Esophagus squamous epithelium (tissue), 4 donors: ENCODE data around the gene SLIT1.

ENCODE experiments used
- POLR2A ChIP-seq, 4 donors: fragments of 450-650 bp; IDR thresholded peaks; one replicate each; pipeline ENCODE4 v1.6.1; 2017; ENCODE audit warnings: antibody characterized with exemption in 4 of 4, mild to moderate bottlenecking in 4 of 4, moderate library complexity in 3 of 4
- TF ChIP-seq, protein P1 (sequence below), 6 experiments: fragments of 450-650 bp in 4 of 6; fragments of 200-600 bp in 2 of 6; sonication (generic) in 2 of 6; IDR thresholded peaks; one replicate each; pipeline ENCODE4 v1.5.1; 2016 to 2019; ENCODE audit warnings: antibody characterized with exemption in 6 of 6, mild to moderate bottlenecking in 4 of 6, moderate library complexity in 4 of 6

DNA sequence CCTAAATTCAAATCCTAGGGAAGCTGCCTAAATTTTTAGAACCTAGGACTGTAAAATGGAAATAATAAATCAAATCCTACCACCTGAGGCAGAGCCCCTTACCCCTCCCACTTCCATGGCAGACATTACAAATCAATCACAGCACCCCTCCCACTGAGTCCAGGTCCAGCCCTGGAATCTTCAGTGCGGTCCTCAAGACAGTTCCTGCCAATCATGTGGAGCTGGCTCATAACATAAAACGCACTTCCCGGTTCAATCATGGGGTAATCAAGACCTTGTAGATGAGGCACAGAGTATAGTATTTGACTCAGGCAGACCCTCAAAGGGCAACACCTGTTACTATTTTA, 157.0 kb downstream of the SLIT1 start:
- TF ChIP-seq, protein P1, sequence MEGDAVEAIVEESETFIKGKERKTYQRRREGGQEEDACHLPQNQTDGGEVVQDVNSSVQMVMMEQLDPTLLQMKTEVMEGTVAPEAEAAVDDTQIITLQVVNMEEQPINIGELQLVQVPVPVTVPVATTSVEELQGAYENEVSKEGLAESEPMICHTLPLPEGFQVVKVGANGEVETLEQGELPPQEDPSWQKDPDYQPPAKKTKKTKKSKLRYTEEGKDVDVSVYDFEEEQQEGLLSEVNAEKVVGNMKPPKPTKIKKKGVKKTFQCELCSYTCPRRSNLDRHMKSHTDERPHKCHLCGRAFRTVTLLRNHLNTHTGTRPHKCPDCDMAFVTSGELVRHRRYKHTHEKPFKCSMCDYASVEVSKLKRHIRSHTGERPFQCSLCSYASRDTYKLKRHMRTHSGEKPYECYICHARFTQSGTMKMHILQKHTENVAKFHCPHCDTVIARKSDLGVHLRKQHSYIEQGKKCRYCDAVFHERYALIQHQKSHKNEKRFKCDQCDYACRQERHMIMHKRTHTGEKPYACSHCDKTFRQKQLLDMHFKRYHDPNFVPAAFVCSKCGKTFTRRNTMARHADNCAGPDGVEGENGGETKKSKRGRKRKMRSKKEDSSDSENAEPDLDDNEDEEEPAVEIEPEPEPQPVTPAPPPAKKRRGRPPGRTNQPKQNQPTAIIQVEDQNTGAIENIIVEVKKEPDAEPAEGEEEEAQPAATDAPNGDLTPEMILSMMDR (IDR thresholded peaks at IDR 0.05) = no peak
- TF ChIP-seq POLR2A (IDR thresholded peaks at IDR 0.05) = no peak
